ENCODE data around the gene ITK.

DNA sequence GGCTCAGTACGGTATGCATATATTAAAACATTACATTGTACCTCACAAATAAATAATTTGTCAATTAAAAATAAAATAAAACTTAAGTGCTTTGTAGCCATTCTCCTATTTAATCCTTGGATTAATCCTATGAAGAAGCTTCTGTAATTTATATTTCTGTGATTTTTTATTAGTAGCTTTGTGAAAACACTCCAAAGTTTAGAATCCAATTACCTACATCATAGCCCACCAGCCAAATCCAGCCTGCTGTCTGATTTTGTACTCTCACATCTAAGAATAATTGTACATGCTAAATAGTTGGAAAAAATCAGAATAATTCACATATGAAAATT lies 48.4 kb upstream of the ITK start:
- no peak for TF ChIP-seq POLR2A (IDR thresholded peaks at IDR 0.05)
- TF ChIP-seq, protein P1, sequence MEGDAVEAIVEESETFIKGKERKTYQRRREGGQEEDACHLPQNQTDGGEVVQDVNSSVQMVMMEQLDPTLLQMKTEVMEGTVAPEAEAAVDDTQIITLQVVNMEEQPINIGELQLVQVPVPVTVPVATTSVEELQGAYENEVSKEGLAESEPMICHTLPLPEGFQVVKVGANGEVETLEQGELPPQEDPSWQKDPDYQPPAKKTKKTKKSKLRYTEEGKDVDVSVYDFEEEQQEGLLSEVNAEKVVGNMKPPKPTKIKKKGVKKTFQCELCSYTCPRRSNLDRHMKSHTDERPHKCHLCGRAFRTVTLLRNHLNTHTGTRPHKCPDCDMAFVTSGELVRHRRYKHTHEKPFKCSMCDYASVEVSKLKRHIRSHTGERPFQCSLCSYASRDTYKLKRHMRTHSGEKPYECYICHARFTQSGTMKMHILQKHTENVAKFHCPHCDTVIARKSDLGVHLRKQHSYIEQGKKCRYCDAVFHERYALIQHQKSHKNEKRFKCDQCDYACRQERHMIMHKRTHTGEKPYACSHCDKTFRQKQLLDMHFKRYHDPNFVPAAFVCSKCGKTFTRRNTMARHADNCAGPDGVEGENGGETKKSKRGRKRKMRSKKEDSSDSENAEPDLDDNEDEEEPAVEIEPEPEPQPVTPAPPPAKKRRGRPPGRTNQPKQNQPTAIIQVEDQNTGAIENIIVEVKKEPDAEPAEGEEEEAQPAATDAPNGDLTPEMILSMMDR (IDR thresholded peaks at IDR 0.05): no peak

All from testis (tissue), 2 donors.